Activated T-cell treated with anti-CD3 and anti-CD28 coated beads, Interleukin-2, amount 50 U/mL, for 1 hour (primary cell): Measurements from ENCODE around the gene RNF220.

ENCODE experiments used
- DNase-seq: peaks from one replicate; pipeline ENCODE4 v3.0.0-alpha.2; 2020

RNF220 gene

DNA sequence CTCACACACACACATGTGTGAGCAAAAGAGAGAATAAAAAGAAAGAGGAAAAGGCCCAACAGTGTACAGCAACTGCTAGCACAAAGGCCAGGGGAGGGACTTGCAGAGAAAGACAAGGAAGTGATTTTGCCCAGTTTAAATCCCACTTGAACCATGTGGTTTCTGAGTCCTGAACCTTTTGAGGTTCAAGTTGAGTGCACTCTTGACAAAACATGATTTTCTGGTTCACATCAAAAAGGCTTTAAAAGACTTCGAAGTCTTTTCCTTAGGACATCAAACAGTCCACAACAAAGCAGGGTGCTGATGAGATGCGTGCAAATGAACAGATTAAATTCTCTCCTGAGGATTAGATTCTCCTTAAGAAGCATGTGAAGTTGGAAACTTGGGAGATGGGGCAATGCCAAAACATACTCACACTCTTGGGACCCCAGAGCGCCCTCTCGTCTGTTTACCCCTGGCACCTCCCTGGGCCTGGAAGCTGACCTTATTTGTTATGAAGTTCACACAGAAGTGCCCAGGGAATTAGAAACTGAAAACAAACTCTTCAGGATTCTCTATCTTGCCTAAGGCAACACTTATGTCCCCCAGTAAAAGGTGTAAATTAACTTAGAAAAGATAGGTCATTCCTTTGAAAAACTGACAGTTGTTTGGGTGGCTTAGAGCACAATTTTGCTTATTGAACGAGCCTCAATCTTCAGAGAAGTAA is 31.5 kb downstream of the RNF220 start:
- no peak for DNase-seq

DNA sequence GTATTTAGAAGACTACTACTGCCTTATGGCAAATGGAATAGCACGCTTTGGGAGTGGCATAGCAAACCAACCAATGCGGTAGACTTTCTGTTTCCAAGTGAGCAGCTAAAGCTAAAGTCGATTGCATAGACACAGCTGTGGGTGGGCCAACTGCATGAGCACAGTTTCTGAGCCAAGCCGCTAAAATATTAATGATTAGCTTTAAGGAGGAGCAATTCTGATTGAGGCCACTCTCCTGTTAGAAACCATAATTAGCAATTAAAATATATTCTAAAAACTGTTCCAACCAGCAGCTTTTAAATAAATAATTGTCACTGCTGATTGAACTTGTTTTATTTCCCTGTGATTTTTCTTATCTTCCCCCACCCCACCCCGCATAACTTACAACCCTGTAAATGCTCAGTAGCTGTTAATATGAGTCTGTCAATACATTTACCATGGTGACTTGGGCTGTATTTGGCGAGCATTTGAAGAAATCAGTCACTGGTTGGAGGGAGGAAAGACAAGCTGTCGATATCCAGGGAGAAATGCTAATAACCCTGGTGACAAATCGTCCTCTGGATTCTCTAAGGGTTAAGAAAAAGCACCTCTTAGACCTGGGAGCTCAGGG is 32.2 kb downstream of the RNF220 start:
- no peak for DNase-seq

DNA sequence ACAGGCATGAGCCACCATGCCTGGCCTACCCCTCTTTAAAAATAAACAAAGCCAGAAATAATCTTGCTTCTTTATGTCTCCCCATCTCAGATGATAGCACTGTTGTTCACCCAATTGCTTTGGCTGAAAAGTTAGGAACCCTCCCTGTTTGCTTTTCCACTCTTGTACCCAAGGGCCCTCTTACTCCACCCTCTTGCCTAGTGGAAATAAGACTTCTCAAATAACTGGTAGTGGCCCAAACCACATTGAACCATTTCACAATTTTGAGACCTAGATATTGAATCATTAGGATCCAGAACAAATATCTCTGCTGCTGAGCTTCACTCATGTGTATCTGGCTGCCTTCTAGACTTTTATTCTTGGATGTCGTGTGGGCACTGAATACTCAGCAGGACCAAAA is 37.7 kb downstream of the RNF220 start:
- no peak for DNase-seq

DNA sequence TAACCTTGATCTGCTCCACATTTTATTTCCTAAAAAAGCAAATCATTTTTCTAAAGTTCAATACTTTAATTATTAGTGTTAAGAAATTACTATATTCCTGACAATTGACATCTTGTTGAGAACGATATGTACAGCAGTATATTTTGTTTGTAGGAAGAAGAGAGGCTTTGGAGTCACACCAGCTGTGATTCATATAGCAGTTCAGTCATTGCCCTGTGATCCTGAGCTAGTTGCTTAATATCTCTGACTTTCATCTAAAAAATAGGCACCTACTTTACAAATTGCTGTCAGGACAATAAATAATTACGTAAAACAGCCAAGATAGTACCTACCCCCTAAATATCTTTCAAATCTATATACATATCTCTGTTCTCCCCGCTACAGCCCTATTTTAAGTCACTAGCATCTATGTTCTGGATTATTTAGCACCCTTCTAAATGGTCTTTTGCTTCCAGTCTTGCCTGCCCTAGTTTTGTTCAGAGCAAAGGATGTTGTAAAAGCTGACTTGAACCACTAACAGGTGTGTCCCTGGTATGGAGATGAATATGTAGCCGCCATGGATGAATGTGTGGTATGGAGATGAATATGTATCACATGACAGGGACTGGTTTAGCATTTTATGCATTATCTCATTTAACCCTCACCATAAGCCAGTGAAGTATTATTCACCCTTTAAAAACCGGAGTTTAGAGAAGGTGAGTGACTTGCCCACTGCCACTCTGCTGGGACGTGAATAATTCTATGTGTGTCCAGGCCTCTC is 42.2 kb downstream of the RNF220 start:
- DNase-seq, result no peak

DNA sequence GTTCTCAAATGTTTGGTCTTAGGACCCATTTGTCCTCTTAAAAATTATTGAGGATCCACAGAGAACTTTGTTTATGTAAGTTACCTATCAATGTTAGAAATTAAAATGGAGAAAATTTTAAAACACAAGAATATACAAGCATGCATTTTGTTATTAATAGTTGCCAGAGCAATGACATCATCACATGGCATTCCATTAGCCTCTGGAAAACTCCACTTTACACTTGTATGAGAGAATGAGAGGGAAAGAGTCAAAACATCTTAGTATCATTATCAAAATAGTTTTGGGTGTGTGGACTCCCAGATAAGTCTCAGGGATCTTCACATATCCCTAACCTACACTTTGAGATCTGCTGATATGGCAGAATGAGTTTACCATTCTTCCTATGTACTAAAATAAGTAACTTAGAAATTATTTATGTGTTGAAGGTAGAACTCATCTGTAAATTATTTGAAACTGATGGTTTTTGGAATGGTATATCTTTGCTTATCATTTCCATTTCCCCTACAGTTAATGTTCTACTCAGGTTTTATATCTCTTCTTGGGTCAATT is 48.8 kb downstream of the RNF220 start:
- DNase-seq, result no peak

DNA sequence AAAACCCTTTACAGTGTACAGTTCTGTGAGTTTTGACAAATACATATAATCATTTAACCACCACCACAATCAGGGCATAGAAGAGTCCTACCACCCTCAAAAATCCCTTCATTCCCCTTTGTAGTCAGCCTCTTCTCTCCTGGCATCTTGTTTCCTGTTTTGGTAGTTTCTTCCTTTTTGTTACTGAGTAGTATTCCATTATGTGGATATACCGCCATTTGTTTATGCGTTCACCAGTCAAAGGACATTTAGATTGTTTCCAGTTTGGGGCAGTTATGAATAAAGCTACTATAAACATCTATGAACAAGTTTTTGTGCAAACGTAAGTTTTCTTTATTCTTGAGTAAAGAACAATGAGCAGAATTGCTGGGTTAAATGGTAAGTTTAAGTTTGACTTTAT is 49.6 kb downstream of the RNF220 start:
- no peak for DNase-seq

DNA sequence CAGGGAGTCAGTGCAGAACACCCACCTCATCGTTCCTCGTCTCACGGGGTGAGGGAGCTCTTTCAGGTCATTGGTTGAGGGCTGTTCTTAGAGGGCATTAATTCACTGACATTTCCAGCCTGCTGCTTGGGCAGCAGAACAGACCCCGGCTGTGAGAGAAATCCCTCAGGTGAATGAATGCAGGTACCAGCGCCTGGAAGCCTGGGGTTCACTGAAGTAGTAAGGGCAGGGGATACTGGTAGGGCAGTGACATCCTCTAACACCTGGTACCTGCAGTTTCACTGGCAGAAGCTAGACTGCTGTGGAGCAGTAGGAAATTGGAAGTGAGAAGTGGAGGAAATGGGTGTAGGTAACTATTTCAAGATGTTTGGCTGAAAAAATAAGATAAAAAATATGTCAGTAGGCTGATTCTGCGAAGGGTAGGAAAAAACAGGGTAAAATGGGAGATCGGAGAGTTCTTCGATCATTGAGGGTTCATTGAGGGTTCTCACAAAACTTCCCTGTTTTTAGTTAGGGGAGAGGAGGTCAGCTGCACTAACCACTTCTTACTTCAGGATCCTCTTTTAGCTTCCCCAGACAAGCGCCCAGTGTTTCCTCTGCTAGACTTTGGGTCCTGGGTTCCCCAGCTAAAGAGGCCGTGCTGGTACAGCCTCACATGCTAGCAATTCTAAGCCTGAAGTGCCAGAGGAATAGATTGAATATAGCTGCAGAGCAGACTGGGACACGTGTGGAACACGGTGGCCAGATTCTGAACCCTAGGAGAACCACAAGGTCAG is 55.2 kb downstream of the RNF220 start:
- no peak for DNase-seq

DNA sequence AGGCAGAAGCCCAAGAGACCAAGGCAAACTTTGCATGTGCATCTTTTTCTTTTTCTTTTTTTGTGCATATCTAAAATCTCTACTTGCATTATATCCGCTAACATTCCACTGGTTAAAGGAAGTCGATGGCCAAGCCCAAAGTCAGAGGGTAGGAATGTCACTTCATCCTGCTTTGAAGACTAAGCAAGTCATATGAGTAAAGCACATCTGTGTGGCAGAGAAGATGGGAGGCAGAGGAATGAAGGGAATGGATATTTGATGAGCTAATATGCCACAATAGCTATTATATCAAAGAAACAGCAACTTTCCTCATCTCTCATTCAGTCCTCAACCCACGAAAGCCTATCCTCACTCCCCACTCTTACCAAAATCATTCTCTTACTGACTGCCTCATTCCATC is 59.3 kb downstream of the RNF220 start:
- DNase-seq, result no peak

DNA sequence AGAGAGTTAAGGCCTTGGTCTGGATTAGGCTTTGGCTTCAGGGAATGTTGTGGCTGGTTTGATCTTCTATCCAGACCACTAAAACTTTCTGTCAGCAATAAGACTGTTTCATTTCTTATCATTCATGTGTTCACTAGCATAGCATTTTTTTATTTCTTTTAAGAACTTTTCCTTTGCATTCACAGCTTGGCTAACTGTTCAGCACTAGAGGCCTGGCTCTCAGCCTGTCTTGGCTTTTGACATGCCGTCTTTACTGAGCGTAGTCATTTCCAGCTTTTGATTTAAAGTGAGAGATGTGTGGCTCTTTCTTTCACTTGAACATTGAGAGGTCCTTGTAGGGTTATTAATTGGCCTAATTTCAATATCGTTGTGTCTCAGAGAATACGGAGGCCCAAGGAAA is 62.5 kb downstream of the RNF220 start:
- DNase-seq, result no peak

DNA sequence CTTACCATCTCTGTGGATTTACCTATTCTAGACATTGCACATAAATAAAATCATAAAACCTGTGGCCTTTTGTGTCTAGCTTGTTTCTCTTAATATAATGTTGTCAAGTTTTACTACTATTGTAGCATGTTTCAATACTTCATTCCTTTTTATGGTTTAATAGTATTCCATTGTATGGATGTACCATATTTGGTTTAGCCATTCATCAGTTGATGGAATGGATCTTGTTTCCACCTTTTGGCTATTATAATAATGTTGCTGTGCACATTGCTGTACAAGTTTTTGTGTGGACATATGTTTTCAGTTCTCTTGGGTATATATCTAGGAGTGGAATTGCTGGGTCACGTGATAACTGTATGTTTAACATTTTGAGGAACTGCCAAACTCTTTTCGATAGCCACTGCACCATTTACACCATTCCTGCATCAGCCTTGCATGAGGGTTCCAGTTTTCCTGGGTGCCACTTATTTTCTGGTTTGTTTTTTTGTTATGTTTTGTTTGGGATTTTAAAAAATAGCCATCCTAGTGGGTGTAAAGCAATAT is 66.9 kb downstream of the RNF220 start:
- no peak for DNase-seq

DNA sequence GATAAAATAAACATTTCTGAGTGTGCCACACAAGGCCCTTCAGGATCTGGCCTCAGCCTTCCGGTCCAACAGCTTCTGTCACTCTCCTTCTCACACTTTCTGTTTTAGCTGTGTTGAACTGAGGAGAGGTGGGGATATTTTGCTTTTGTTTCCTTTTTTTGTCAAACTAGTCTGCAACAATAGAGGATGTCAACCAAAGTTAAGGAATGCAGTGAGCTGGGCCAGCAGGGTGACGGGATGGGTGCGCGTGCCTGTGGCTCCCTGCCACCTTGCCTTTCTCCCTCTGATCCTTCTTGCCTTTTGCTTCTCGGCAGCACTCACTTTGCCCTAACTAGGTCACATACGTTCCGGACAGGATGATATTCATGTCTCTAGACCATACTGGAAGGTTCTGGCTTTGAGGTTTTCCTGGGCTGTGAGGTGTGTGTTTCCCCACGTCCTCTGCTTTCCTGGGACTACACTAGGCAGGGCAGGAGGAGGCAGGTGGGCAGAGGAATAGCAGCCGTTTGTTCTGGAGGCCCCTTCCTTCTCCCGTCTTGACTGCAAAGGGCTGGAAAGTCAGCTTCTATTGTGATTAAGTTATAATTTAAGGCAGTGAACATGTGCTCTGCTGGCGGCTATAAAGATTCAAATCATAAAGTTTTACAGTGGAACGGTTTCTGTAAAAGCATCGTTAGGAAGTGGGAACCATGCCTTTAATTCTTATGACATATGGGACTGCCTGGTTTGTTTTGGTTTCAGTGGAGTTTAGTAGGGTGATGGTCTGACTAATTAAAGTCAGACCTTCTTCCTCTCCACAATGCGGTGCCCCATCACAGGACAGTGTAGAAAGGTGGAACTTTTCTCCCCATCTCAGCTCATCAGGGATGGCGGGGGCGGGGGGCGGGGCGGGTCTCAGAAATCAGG is 67.8 kb downstream of the RNF220 start:
- no peak for DNase-seq

DNA sequence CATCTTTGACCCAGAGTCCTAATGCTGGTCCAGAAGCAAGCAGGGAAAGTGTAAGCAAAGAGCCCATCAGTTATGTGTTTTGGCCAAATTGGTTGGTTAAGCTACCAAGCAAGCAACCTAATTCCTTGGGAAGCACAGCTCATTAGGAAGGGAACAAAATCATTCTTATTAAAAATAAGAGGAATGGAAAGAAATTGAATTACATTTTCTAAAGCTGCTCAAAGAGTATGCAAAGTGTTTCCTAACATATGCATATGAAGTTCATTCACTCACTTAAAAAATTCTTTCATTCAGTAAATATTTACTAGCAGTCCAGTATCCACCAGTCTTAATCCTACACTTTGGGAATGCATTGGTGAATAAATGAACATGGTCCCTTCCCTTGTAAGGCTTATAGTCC is 71.8 kb downstream of the RNF220 start:
- DNase-seq, result no peak

DNA sequence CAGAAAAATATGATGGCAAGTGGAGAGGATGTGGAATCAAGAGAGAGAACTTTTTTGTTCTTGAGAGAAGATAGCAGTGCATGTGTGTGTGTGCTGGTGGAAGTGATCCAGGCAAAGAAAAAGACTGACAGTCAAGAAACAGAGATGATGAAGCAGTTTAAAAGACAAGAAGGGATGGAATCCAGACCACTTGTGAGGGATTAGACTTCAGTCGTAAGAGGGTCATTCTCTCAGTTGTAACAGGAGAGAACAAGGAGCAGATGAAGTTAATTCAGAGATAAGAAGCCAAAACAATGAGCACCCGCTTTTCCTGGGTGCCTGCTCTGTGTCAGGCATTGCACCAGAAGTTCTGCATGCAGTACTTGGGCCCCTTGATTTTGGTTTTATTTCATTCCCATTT is 76.6 kb downstream of the RNF220 start:
- no peak for DNase-seq

DNA sequence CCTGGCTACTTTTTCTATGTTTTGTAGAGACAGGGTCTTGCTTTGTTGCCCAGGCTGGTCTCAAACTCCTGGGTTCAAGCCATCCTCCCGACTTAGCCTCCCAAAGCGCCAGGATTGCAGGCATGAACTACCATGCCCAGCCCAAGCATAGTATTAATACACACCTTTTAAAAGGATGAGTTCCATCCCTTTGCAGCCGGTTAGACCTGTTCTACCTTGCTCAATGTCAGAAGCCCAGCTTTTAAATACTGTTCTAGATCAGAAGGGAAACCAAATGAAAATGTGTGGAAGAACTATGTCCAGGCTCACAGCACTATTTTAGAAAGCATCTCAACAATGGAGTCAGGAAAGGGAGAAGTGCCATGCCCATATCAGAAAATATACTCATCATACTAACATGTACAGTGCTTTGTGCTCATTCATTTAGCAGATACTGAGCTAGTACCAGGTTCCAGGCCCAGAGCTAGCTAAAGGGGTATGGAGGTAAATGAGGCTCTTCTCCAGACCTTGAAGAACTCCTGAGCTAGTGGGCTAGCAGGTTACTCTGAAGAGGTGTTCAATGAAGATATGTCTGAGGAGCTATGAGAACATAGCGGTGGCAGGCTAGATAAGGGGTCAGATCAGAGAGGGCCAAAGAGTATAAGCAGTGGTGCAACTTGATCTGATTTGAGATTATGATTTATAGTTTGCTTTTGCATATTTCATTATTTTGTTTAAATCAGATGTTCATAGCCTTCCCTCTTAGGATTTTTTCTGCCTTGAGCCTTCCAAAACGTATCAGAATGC is 78.2 kb downstream of the RNF220 start:
- no peak for DNase-seq

DNA sequence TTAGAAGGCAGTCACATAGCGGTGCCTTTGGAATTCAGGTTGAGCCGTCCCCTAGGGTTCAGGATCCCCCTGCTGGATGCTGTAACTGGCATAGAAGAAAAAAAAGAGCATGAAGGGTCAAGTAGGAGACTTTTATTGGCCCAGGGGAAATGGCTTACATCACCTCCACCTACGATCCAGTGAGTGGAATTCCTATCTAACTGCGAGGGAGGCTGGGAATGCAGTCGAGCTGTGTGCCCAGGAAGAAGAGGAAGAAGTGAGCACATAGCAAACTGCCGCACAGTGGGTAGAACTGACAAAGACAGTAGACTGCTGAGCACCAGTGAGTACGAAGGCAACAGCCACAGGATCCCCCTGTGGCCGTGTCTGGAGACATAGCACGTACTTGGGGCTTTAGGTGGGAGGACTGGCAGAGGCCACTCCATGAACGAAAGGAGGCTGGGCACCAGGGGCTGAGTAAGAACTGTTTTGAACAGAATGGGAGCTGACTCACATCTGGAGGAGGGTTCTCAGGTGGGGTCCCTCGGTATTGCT is 79.2 kb downstream of the RNF220 start:
- DNase-seq, result no peak

DNA sequence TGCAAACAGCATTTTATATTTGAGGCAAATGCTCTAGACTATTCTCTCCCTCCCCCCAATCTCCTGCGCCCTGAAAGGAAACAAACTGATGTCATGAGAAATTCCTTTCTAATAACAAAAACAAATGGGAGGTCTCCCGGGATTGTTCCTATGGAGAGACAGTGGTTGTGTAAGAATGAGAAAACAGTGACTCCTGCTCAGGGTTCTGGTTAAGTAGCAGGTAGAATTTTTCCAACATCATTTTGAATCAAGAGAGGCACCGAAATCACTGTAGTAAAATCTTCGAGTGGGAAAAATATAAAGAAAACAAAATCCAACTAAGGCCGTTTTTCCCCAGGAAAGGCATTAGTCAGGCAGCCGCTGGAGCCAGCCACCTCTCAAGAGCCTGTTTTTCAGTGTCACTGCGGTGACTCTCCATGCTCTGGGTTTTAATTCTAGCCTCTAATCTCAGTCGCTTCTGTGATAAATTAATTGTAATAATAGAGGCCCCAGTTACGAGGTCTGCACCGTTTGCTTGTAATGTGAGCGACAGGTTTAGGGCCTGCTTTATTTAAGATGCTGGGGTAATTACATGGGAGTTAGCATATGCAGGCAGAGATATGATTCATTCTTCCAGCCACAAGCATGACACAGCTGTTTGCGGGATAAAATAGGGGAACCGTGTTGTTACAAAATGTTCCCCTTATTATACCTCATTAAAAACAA is 80.3 kb downstream of the RNF220 start:
- no peak for DNase-seq

DNA sequence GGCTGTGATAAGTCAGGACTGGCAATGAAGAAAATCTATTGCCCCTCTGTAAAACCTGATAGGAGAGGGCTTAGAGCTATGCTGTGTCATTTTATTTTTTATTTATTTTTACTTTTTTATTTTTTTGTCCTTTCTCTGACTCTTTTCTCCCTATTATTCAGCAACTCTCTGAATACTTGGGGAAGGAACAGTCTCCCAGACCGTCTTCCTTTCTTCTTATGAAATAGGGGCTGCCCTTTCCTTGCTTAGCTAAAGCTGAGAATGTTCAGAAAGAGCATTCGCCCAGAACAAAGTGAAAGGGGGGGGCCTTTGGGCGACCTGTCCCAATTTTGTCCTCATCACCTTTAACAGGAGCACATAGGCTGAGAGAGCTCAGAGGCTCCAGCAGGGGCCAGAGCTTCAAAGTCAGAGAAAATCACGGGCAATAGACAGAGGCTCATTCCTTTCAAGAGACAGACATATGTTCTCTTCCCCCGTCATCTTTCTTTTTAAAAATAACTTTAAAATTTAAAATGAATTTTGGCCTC is 80.9 kb downstream of the RNF220 start:
- no peak for DNase-seq

DNA sequence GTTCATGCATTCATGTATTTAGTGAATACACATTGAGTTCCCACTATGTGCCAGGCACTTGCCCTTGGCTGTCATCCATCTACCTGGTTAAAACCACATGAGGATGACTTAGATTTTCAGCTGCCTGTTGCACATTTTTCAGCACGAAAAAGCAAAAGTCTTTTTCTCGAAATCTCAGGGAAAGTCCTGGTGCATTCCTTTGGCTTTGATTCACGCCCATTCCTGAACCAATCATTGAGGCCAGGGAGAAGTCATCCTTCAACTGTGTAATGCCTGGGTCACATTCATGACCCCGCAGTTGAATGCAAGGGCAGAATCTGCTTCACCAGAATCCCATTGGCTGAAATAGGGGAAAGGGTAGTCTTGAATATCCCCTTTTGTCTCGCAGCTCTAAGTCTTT is 84.4 kb downstream of the RNF220 start:
- no peak for DNase-seq

DNA sequence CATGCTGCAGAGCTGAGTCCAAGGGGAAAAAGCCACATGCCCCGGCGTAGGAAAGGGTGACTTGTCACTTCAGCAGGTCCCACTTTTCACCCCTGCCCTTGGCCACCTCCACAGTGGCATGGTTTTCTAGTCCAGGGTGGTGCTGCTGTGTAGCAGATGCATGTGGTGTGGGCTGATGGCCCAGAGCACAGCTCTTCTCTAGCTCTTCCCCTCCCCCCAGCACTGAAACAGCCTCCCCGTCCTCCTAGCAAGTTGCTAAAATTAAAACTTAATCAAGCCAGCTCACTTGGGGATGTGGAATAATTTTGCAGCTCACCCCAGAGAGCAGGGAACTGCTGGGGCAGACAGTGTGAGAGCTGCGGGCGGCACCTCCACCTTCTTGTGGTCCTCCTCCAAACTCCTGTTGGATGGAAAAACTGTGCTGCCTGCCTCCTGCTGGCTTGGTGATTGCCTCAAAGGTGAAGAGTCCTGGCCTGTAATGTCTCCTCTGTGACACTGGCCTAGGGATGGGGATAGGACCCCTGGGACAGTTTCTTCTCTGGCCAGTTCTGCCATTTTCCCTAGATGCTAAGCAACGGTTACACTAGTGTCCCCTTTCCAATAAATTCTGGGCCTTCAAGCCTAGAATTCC is 91.6 kb downstream of the RNF220 start:
- DNase-seq, result no peak
